Testis (tissue), 2 donors: Measurements from ENCODE around the gene ARHGAP35.

Source experiments
- CTCF ChIP-seq, 3 experiments: fragments of 450-650 bp in 2 of 3; fragments of 200-600 bp in 1 of 3; sonication (generic) in 1 of 3; IDR thresholded peaks; one replicate each; pipeline ENCODE4 v1.5.1; 2016 to 2019; ENCODE audit warnings: antibody characterized with exemption in 3 of 3, mild to moderate bottlenecking in 2 of 3, moderate library complexity in 1 of 3
- POLR2A ChIP-seq: fragments of 450-650 bp; IDR thresholded peaks from one replicate; pipeline ENCODE4 v1.6.1; 2017; ENCODE audit warnings: antibody characterized with exemption, mild to moderate bottlenecking, moderate library complexity

GRCh38 chr19:46892252-46893179 is 31.7 kb downstream of the ARHGAP35 start:
- TF ChIP-seq CTCF (IDR thresholded peaks at IDR 0.05) (no peak), POLR2A (no peak)
